ENCODE data around the gene KRTAP23-1.

- TF ChIP-seq CTCF (IDR thresholded peaks at IDR 0.05 in 8 of 11, conservative IDR thresholded peaks at IDR 0.05 in 3 of 11) (no peak), POLR2A (IDR thresholded peaks at IDR 0.05) (no peak), POLR2AphosphoS5 (IDR thresholded peaks at IDR 0.05) (no peak)
Measured at GRCh38 chr21:30329203-30329875, 19.1 kb downstream of the KRTAP23-1 start.
